ENCODE measurements around the gene CCDC192.
A peak's percentile ranks its signal among the peaks of the same experiment; 100 is the strongest.
"Not testable (repeated sequence)": the region's sequence is repeated elsewhere in the genome, so short reads cannot be mapped to it uniquely, and the experiment has no call there.

CCDC192 gene

DNA sequence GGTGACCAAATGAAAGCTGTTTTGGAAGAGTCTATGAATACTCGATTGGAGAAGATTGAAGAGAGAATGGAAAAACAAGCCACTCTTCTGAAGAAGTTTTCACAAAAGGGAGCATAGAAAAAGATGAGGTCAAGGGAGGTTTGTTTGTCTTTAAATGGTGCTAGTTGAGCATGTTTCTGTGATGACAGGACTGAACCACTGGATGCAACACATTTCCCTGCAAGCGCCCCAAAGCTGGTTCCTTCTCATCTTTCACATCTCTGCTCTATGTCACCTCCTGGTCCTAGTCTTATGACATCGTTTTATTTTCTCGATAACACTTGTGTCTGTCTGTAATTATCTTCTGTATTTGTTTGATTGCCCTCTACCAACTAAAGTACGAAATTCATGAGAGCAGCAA is 3.8 kb upstream of the CCDC192 start:
- no peak for DNase-seq (ENCODE audit: low spot score)

DNA sequence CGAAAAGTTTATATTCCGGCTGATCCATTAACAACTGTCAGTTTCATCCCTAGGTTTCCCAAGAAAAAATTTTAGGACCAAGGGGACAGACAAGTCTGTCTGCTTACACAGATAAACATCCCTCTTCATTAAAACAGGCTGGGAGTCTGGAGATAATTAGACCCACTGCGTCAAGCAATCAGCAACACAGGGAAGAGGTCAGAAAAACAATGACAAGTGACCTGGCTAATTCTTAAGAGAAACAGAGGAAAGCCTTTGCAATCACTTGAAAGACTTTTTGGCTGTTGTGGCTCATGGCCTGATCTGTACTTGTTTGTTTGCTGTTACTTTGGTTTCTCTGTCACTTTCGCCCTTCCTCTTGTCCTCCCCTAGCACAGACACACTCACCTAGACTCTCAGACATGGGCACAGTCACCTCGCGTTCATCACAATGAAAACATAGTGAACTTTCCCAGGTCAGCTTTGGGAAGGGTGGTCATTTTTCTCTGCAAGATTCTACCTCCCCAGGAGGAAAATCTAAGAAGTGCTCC is 2.9 kb upstream of the CCDC192 start:
- no peak for DNase-seq (ENCODE audit: low spot score)

DNA sequence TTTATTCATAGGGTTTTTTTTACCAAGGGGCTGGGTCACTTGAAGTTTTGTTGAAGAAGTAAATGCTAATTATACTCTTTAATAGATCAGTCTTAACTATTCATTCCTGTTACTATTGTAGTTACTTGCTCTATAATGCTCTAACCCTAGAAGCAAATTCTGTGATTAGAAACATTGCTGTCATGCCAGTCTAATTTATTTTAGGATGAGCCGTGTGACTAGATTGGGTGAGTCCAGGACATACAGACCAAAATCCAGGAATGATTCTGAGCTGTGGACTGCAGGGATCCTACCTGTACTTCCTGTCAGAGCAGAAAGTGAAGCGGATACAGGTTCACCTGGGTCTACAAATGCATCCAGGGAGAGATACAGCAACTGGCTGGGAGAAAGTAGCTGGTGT is 757 bp upstream of the CCDC192 start:
- no peak for DNase-seq (ENCODE audit: low spot score)

DNA sequence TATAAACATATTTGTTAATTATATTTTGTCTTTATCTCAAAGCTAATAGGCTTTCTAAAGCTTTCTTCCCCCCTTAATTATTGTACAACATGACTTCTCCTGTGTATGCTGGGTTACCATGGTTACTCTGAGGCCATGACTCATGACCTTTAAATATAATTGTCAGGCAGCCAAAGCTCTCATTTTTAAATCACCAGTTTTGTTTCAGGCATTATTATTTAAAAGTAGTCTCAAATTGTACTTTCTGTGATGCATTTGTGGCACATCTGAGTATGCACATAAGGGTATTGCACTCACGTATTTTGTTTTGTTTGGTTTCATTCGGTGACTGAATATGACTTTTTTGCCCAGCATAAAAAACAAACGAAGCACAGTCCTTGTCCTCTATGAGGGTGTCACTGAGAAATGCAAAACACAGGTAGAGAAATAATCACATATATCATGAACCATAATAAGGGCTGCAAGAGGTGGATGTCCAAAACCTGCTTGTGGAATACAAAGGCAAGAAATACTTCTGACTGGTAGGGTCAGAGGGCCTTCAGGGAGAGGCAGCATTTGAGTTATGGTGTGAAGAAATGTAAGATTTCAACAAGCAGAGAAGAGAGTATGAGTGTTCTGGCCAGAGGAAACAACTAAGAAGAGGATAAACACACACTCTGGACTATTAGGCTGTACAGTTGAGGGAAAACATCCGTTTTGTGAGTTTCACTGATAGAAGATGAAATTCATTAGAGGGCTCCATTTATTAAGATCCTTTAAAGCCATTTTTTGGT is 2.1 kb downstream of the CCDC192 start:
- no peak for DNase-seq (ENCODE audit: low spot score)

DNA sequence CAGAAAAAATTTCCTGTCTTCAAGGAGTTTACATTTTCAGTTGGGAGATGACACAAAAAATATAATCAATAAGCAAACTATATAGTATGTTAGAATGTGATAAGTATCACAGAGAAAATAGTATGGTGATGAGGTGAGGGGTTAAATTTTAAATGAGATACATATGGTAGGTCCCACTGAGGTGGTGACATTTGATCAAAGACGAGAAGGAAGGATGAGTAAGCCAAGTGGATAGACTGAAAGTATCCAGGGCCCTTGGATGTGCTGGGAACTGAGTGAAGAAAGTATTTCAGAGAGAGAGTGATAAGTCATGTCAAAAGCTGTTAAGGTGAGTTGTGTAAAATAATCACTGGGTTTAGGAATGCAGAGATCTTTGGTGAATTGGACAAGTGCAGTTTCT is 3.5 kb downstream of the CCDC192 start:
- no peak for DNase-seq (ENCODE audit: low spot score)

DNA sequence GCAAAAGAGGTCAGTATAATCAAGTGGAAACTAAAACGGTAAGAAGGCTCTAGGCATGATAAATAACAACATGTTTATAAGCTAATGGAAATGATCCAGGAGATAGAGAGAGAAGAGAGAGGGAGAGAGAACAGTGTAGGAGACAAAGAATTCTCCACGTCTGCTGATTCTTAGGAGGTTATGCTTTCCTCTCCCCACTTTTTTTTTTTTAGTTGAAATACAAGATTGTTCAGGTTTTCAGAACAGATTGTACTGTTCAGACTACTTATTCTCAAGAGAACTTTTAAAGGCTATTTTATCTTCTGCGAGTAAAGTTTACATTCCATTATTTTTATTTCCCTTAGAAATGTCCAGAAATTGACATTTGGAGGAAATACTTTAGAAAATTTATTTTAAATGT is 4.0 kb downstream of the CCDC192 start:
- no peak for DNase-seq (ENCODE audit: low spot score)

DNA sequence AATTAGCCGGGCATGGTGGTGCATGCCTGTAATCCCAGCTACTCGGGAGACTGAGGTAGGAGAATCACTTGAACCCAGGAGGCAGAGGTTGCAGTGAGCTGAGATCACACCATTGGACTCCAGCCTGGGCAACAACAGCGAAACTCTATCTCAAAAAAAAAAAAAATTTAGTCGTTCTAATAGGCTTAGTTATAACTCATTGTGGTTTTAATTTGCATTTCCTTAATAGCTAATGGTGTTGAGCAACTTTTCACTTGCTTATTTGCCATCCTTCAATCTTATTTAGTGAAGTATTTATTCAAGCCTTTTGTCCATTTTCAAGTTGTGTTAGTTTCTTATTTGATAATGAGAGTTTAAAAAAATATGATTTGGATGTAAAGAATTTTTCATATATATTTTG is 9.9 kb downstream of the CCDC192 start:
- DNase-seq (ENCODE audit: low spot score), result not testable (repeated sequence)

DNA sequence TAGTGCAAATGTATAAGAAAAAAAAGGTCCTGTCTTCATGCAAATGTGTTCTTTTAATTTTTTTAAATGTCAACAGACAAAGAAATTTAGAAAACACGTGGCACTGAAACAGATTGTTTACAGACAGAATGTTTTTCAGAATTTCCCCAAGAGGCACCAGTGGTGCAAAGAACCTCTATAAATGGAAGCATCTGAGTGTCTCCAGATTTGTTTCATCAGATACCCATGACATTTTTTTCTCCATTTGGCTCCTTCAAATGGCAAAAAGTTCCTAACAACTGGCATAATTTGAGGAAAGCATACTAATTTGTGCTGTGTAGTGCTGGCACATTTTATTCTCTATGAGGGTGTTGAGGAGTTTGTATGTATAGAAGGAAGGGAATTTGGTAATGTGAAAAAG is 15.0 kb downstream of the CCDC192 start:
- no peak for DNase-seq (ENCODE audit: low spot score)

DNA sequence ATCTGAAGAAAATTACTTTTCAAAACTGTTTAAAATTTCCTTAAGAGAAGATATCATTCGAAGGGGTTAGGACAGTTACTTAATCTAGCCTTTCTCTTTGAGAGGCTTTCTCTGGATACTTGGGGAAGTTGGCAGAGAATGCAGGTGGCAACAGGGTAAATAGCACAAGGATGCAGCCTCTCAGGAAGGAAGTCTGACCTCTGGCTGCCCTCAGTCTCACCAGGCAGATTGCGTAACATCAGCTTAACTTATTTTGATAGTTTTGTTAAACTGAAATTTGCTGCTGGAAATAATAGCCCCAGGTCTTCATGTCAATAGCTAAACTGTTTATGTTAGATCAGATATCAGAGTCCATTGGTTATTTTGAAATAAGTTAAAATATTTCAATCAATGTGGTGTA is 20.4 kb downstream of the CCDC192 start:
- DNase-seq (ENCODE audit: low spot score), result no peak

DNA sequence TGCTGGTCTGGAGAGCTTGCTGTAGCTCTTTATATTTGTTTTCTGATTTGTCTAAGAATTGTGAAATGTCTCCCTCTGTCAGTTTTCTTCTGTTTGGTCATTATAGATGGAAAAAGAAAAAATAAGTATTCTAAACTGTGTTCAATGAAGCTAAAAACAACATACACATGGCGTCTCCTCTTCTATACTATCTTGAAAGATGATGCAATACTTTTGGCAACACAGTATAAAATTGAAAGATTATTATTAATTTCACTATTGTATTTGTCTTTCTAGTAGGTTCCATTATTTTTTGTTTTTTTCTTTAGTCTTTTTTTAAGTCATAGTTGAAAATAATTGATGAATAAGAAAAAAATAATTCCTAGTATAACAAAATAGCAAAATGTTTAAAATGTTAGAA is 22.5 kb downstream of the CCDC192 start:
- no peak for DNase-seq (ENCODE audit: low spot score)

DNA sequence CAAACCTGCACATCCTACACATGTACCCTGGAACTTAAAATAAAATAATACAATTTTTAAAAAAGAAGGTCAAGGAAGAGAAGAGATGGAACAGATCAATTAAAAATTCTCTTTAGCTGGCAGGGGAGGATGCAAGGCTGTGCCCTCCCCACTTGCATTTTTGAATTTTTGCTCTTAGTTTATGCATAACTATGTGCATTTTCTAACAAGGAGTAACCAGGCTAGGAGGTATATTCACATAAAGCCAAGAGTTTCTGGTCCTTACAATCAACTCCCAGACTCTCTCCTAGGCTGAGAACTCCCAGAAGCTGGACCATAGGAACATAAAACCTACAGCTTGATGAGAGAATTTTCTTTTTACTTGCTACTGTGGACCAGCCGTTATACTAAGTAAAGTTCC is 29.8 kb downstream of the CCDC192 start:
- no peak for DNase-seq (ENCODE audit: low spot score)

DNA sequence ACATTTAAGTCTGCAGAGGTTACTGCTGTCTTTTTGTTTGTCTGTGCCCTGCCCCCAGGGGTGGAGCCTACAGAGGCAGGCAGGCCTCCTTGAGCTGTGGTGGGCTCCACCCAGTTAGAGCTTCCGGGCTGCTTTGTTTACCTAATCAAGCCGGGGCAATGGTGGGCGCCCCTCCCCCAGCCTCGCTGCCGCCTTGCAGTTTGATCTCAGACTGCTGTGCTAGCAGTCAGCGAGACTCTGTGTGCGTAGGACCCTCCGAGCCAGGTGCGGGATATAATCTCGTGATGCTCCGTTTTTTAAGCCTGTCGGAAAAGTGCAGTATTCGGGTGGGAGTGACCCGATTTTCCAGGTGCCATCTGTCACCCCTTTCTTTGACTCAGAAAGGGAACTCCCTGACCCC is 36.2 kb downstream of the CCDC192 start:
- DNase-seq (ENCODE audit: low spot score), result not testable (repeated sequence)

DNA sequence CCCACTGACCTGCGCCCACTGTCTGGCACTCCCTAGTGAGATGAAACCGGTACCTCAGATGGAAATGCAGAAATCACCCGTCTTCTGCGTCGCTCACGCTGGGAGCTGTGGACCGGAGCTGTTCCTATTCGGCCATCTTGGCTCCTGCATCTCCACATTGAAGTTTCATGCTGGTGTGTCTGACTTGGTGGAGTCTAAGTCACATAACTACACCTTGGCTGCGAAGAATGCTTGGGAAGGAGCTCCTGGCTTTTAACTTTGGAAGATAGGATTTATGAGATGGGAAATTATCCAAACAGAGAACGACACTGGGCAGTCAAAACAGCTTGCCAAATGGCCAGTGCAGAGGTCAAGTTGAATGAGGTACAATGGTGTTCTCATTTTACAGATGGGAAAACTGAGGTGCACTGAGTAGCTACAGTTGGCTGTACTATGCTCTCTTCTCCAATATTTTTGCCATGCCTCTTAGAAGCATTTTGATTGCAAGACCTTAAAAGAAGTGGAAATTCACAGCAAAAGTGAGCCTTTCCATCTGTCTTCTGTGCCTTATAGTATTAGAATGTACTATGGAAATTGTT is 36.7 kb downstream of the CCDC192 start:
- DNase-seq (ENCODE audit: low spot score), result no peak

DNA sequence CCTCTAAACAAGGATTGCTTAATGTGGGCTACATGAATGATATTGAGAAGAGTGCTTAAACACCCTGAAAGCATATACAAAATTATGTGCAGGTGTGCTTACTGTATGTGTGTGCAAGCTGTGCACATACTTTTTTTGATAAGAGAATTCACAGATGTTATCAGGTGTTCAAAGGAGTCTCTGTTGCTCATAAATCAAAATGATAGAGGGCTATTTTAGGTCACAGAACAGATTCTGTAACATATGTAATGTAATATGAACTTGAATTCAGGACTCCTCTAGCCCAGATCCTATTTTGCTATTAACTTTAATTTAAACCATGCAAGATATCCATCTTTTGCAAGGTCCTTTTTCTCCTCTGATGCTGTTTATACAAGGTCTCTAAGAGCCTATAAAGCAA is 38.2 kb downstream of the CCDC192 start:
- DNase-seq (ENCODE audit: low spot score), result no peak

DNA sequence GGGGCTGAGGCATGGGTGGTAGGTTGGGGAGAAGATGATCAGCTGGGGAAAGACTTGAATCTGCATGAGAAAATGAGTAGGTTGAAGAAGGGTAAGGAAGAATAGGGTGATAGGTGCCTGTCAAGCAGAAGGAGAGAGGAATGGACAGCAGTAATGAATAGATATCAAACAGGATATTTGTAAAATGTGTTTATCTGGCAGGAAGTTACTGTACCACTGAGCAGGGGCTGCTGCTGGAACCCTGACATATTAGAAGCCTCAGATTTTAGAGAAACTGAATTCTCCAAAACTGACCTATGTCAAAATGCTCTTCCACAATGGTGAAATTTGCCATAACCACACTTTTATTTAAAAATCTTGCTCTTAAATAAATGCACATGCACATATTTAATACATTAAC is 41.0 kb downstream of the CCDC192 start:
- DNase-seq (ENCODE audit: low spot score), result no peak

DNA sequence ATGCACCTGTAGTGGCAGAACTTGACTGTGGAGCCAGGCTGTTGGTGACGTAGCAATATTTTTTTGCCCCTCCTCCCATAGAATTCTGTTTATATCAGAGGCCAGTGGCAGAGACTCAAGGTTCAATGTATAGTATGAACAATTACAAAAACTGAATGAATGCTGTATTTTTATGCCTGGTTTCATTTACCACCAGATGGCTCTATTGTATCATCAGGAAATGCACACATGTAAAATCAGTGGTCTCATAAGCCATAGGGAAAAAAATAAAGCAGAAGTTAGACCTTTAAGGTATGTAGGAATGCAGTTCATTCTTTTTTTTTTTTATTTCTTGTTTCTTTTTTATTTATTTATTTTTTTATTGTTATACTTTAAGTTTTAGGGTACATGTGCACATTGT is 43.6 kb downstream of the CCDC192 start:
- DNase-seq (ENCODE audit: low spot score), result no peak

DNA sequence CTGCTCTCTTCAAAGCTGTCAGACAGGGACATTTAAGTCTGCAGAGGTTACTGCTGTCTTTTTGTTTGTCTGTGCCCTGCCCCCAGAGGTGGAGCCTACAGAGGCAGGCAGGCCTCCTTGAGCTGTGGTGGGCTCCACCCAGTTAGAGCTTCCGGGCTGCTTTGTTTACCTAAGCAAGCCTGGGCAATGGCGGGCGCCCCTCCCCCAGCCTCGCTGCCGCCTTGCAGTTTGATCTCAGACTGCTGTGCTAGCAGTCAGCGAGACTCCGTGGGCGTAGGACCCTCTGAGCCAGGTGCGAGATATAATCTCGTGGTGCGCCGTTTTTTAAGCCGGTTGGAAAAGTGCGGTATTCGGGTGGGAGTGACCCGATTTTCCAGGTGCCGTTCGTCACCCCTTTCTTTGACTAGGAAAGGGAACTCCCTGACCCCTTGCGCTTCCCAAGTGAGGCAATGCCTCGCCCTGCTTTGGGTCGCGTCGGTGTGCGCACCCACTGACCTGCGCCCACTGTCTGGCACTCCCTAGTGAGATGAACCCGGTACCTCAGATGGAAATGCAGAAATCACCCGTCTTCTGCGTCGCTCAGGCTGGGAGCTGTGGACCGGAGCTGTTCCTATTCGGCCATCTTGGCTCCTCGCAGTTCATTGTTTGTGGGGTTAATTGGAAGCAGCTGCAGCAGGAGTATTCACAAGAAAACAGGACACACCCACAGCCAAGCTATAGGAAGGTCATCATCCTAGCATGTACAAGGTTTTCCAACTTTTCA is 49.5 kb downstream of the CCDC192 start:
- DNase-seq (ENCODE audit: low spot score), result not testable (repeated sequence)

DNA sequence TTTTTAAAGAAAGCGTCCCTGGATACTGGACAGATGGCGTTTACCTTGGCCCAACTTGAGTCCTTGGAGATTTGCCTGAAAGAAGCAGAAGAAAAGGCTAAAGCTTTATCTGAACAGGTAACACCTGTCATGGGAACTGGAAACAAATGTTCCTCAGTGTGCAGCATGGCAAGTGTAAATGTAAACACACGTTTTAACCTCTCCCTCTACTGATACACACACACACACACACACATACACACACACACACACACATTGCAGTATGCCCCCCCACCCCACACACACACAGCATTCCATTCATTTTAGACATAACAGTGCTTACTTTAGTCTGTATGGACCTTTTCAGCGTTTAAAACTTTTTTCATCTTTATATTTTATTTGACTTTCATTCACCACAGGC is 51.1 kb downstream of the CCDC192 start:
- no peak for DNase-seq (ENCODE audit: low spot score)

DNA sequence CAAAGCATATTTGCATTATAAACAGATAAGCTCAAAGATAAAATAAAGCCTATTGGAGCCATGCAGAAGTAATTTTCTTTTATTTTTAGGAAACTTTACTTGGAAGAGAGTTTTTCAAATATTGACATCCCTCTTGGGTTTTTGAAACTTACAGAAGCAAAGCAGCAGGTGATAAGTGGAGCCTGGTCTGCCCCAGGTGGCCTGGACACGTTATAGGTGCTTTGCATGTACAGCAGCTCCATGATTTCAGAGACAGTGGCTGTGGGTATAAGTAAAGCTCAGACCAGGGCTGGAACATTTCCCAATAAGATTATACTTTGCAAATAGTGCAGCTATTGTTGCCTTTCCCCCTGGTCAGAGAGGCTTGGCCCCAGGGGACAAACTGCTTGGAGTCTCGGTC is 51.5 kb downstream of the CCDC192 start:
- no peak for DNase-seq (ENCODE audit: low spot score)

DNA sequence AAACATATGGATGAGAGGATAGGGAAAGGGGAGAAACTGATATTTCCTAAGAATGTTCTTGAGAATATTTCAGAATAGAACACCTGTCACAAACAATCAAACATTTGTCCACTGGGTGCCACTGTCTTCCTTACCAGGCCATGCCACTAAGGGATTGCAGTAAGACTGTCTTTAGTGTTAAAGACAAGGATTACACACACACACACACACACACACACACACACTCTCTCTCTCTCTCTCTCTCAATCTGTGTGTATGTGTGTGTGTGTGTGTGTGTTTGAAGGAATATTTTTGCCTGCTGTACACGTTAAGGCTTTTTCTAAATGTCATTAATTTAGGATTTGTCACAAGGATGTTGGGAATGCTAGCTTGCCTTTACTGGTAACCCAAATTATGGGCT is 54.4 kb downstream of the CCDC192 start:
- DNase-seq (ENCODE audit: low spot score), result peak; percentile 66

DNA sequence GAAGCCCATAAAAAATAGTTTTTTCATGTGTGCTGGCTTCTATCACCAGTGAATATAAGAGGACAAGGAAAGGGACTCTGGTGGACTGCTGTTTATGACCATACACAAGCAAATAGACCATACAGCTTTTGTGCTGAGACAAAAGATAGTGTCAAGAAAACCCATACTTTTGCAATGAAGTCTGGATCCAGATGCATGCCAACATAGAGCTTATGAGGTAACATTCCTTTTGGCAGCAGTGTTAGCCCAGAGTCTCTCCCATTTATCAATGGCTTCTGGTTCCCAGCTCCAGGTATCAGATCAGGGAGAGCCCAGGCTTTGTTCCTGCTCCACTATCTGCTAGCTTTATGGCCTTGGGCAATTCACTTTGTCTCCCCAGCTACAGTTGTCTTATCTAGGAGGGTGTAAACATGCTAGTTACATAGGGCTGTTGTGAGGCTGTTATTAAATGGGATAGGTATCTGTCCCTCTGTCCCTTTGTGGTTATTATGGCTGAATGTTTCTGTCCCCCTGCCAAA is 55.6 kb downstream of the CCDC192 start:
- no peak for DNase-seq (ENCODE audit: low spot score)

DNA sequence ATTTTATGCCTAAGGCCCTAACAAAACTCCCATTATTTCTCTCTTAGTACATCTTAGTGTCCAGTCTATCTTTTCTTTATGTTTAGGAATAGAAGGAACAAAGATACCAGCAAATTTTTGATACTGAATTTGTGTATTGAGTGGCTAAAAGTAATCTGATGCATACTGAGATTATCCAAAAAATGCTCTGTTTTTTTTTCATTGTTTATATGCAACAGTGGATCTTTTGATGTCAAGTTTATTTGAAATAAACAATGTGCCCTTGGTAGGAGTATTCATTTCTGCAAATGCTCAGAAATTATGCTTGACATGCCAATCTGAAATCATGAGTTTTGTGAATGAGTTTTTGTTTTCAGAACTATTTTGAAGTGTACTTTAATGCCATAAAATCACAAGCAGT is 58.7 kb downstream of the CCDC192 start:
- no peak for DNase-seq (ENCODE audit: low spot score)

DNA sequence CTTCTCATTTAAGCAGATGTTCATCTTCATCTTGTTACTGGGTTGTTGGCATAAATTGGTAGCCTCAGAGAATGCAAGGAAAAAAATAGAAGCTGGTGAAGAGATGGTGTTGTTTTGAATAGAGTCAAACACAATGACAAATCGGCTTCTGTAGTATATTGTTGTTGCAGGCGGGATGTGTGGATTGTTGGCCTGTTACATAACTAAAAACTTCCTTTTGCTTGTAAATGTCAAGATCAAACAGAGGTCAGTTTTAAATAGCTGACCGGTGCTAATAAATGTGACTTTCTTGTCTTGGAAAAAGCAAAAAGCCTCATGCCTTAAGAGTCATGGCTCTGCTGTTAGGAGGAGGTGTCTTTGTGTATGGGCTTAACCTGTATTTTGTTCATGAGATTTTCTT is 59.2 kb downstream of the CCDC192 start:
- no peak for DNase-seq (ENCODE audit: low spot score)

Measured in Ammon's horn (tissue), 1 donor.